ENCODE measurements around the gene CDK9.
"Not testable (repeated sequence)": the region's sequence is repeated elsewhere in the genome, so short reads cannot be mapped to it uniquely, and the experiment has no call there.

Gene CDK9

DNA sequence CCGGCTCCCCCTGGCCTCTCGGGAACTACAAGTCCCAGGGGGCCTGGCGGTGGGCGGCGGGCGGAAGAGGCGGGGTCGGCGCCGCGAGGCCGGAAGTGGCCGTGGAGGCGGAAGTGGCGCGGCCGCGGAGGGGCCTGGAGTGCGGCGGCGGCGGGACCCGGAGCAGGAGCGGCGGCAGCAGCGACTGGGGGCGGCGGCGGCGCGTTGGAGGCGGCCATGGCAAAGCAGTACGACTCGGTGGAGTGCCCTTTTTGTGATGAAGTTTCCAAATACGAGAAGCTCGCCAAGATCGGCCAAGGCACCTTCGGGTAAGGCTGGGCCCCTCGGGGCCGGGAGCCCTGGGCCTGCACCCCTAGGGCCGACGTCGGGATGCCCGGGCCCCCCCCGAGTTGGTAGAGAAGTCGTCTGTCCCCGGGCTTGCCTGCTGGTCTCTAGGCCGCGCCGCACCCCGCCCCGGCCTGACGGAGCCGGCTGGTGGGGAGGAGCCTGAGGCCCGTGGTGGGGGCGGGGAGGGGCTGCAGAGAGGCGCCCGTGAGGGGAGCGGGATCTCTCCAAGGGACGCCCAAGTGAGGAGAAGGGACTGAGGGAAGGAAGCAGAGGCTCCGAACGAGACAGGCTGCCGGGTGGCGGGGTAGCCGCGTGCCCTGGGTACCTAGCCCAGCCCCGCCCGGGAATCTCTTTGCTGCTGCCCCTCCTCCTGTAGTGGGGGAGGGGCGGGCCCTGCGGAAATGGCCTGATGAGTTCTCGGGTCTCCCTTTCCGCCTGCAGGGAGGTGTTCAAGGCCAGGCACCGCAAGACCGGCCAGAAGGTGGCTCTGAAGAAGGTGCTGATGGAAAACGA is at the start of gene CDK9:
Gene CDK9 (plus strand): TSS at position 102 of the 840 bp plus-strand sequence. CDS start 115 bp downstream, at position 217.
- peak; percentile 89 for DNase-seq (ENCODE audit: insufficient read length, low spot score)
- FAIRE-seq = peak; percentile 93

- DNase-seq (ENCODE audit: insufficient read length, low spot score) = no peak
- no peak for FAIRE-seq
These were observed 47.2 kb upstream of the CDK9 start for GRCh38 chr9:127738666-127739065.

DNA sequence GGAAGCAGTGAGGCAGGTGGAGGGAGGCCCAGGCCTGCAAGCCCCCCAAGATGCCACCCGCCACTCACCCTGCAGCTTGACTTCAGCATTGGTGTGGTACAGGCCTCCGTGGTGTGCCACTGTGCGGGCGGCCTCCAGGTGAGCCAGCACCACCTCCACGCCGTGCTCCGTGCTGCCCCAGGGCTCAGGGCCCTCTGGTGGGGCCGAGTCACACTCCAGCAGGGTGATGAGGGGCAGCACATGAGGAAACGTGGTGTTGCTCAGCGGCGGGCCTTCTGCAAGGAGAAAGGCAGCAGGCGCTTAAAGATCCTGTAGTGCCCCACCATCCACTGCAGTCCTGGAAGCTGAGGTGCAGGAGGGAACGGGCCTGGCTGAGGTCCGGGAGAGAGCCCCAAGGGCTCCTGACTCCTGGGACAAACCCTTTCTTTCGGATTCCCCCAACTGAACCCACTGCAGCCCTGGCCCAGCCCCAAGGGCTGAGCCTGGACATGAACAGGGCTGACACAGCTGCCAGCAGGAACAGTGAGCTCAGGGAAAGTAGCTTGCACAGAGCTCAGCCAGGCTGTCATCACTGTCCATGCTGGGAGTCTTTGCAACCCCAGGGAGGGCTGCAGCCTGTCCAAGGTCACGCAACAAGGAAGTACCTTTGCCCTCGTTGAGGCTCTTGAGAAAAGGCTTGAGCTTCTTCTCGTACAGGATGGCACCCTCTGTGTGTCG is 46.1 kb upstream of the CDK9 start:
- no peak for FAIRE-seq
- DNase-seq (ENCODE audit: insufficient read length, low spot score) = no peak

DNA sequence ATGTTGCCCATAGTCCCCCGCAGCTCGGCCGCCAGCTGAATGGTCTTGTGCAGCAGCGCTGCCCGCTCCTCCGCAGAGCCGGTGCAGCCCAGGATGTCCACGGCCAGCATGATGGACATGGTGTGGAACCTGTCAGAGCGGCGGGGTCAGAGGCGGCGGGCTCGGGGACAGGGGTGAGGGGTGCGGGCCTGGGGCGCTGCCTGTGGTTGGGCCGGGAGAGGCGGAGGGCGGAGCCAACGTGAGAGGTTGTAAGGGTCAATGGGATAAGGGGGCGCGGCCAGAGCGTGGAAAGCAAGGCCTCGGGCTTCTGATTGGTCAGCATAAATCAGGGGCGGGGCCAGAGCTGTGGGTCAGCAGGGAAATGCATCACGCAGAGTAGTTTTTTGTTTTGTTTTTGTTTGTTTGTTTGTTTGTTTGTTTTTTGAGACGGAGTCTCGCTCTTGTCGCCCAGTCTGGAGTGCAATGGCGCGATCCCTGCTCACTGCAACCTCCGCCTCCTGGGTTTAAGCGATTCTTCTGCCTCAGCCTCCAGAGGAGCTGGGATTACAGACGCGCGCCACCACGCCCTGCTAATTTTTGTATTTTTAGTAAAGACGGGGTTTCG is 43.9 kb upstream of the CDK9 start:
- no peak for DNase-seq (ENCODE audit: insufficient read length, low spot score)
- no peak for FAIRE-seq

GRCh38 chr9:127742435-127743088 is 43.3 kb upstream of the CDK9 start:
- FAIRE-seq = no peak
- no peak for DNase-seq (ENCODE audit: insufficient read length, low spot score)

DNA sequence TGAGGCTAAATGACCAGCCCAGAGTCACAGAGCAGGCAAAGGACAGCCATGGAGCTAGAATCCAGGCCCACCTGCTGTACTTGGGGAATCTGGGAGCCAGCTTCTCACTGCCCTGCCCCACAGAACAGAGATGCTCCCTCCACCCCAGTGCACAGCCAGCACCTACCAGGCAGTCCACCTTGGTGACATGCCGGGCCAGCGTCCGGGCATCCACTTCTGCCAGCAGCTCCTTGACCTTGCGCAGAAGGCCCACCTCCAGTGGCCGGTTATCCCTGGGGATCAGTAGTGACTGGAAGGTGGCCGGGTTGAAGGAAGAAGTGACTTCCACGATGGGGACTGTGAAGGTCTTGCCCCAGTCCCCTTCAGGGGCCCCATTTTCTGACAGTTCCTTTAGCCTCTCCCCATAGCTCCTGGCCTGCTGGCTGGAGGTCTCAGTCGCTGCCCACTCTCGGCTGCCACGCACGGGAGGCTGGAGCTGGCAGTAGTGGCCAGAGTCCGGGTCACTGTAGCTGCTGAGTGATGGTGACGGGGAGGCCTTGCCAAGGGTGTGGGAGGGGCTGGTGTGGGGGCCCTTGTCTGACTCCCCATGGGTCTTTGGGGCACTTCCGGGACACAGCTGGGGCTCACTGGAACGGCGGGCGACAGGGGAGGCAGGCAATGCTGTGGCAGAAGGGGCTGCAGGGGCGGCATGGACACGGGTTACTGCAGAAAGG is 41.3 kb upstream of the CDK9 start:
- DNase-seq (ENCODE audit: insufficient read length, low spot score) = no peak
- FAIRE-seq = no peak

- FAIRE-seq = no peak
- no peak for DNase-seq (ENCODE audit: insufficient read length, low spot score)
These were observed 38.8 kb upstream of the CDK9 start for GRCh38 chr9:127746959-127747569.

- FAIRE-seq (no peak), DNase-seq (ENCODE audit: insufficient read length, low spot score) (no peak)
These were observed 36.6 kb upstream of the CDK9 start for GRCh38 chr9:127749090-127749787.

DNA sequence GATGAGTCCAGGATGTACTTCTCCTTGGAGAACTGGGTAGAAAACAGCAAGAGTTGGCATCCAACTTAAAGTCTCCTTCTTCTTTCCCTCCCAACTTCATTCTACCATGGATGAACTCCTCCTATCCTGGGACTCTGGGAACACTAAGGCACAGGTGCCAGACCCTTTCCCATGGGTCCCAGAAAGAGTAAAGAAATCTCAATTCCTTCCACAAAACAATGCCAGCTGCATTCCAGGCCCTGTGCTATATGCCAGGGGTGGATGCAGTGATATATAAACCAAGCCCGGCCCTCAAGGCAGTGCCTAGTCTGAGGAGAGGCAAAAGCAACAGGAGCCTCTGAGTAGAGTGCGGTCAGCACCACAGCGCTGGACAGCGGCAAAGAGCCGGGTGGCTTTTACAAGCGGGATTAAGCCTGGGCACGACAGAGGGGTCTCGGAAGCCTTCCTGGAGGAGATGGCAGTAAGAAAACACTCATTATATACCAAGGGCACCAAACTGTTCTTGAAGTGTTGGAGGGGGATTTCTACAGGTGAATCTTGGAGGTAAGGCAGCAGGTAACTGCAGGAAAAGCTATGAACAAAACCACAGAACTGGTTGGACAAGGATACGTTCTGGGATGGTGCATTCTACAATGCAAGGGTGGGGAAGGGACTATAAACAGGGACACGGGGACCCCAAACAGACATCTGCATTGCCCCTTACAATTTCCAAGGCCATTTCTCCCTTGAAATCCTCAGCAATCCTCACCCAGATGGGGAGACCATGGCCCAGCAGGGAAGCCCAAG is 34.4 kb upstream of the CDK9 start:
- FAIRE-seq = no peak
- DNase-seq (ENCODE audit: insufficient read length, low spot score) = no peak

DNA sequence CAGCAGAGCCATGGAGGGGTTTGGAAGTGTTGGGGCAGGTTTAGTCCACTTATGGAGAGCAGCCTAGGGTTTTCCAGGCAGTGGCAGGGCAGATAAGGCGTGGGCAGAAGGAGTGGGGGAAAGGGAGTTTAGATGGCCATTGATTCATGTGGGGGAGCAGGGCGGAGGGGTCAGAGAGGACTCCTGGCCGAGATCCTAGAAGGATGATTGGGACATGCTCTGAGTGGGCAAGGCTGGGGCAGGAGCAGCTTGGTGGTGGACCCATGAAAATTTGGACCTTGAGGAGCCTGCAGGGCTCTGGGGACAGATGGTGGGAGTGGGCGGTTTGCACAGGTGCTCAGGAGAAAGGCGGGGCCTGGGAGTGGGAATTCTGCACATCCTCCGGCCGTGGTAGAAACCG is 32.7 kb upstream of the CDK9 start:
- no peak for DNase-seq (ENCODE audit: insufficient read length, low spot score)
- no peak for FAIRE-seq

- FAIRE-seq (no peak), DNase-seq (ENCODE audit: insufficient read length, low spot score) (no peak)
These were observed 32.2 kb upstream of the CDK9 start for GRCh38 chr9:127753622-127754021.

- FAIRE-seq (no peak), DNase-seq (ENCODE audit: insufficient read length, low spot score) (no peak)
These were observed 31.5 kb upstream of the CDK9 start for GRCh38 chr9:127754099-127755060.

- DNase-seq (ENCODE audit: insufficient read length, low spot score) (no peak), FAIRE-seq (no peak)
These were observed 30.5 kb upstream of the CDK9 start for GRCh38 chr9:127755061-127756060.

GRCh38 chr9:127756233-127756632 is 29.6 kb upstream of the CDK9 start:
- no peak for FAIRE-seq
- no peak for DNase-seq (ENCODE audit: insufficient read length, low spot score)

DNA sequence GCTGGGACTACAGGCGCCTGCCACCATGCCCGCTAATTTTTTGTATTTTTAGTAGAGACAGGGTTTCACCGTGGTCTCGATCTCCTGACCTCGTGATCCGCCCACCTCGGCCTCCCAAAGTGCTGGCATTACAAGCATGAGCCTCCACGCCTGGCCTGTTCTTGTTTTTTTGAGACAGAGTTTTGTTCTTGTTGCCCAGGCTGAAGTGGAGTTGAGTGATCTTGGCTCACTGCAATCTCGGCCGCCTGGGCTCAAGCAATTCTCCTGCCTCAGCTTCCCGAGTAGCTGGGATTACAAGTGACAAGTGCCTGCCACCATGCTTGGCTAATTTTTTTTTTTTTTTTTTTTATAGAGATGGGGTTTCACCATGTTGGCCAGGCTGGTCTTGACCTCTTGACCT is 29.1 kb upstream of the CDK9 start:
- DNase-seq (ENCODE audit: insufficient read length, low spot score); FAIRE-seq: not testable (repeated sequence)

DNA sequence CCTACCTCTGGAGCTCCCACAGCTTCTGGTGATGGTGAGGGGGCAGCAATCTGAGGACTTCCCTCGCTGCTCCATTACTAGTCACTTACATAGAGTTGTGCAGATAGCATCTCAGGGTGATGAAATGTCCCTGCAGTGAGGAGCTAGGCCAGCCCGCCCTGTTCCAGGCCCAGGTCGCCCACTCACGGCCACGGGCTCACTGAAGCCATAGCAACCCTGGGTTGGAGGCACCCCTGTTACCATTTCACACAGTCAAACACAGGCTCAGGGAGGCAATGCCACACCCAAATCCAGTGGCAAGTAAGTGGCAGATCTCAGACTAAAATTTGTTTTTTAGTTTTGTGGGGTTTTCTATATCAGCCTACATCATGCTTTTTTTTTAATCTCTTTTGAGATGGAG is 27.0 kb upstream of the CDK9 start:
- FAIRE-seq (no peak), DNase-seq (ENCODE audit: insufficient read length, low spot score) (no peak)
